HepG2 (cell line): ENCODE measurements around the gene HDAC10. TPM values are rescaled to one million over a fixed set of nuclear protein-coding genes. Genes with fewer than 3 reads are reported as not detected.

Experiments
- GABPB1 ChIP-seq: IDR thresholded peaks from 2 replicates; pipeline ENCODE4 v1.6.1; 2016; ENCODE audit warnings: mild to moderate bottlenecking, missing genetic modification reagents, moderate library complexity, missing compliant biosample characterization
- NAIF1 ChIP-seq: sonication (generic); formaldehyde crosslinking; IDR thresholded peaks from 2 replicates; pipeline ENCODE4 v1.5.0; 2020; ENCODE audit warnings: mild to moderate bottlenecking, missing genetic modification reagents, borderline replicate concordance
- NFIC ChIP-seq: IDR thresholded peaks from 2 replicates; pipeline ENCODE4 v1.6.1; 2012; ENCODE audit warnings: mild to moderate bottlenecking, low read length, inconsistent platforms
- ONECUT2 ChIP-seq: sonication (generic); formaldehyde crosslinking; IDR thresholded peaks from 2 replicates; pipeline ENCODE4 v1.4.0; 2020; ENCODE audit warnings: missing genetic modification reagents
- ZBTB20 ChIP-seq: sonication (generic); formaldehyde crosslinking; IDR thresholded peaks from 2 replicates; pipeline ENCODE4 v1.8.1; 2023; ENCODE audit warnings: missing genetic modification reagents, low read depth, mild to moderate bottlenecking, borderline replicate concordance
- ZNF253 ChIP-seq: sonication (generic); formaldehyde crosslinking; IDR thresholded peaks from 2 replicates; pipeline ENCODE4 v1.8.0; 2022; ENCODE audit warnings: mild to moderate bottlenecking, missing genetic modification reagents, borderline replicate concordance
- ZNF431 ChIP-seq: sonication (generic); formaldehyde crosslinking; IDR thresholded peaks from 2 replicates; pipeline ENCODE4 v1.9.0; 2022; ENCODE audit warnings: missing genetic modification reagents, low read depth, mild to moderate bottlenecking, borderline replicate concordance
- ZNF781 ChIP-seq: sonication (generic); formaldehyde crosslinking; IDR thresholded peaks from 2 replicates; pipeline ENCODE4 v1.5.1; 2020; ENCODE audit warnings: borderline replicate concordance, mild to moderate bottlenecking, missing genetic modification reagents; ENCODE audit errors: not compliant biosample characterization
- polyA plus RNA-seq, 8 experiments: library from polyadenylated mRNA; depleted of rRNA in 3 of 8; stranded (reverse) in 7 of 8; unstranded in 1 of 8; fragments of >200 nt; fragmentation: Illumina TruSeq in 4 of 8; extraction: Trizol in 4 of 8; gene quantifications; 2 replicates each; pipeline versions ENCODE4 v1.2.1 to v1.2.3, GENCODE V29; 2011 to 2016; ENCODE audit warnings: low read depth in 4 of 8, missing spikeins in 1 of 8, mixed read lengths in 1 of 8; ENCODE audit not compliant: insufficient read depth in 1 of 8
- total RNA-seq, 5 experiments: library from RNA; depleted of rRNA; stranded (reverse); fragments of >200 nt; fragmentation: Illumina TruSeq; extraction: Trizol; gene quantifications; 2 replicates each; pipeline ENCODE4 v1.2.3, GENCODE V29; 2016; ENCODE audit warnings: low read depth in 1 of 5
- TF ChIP-seq, protein P1 (sequence below): IDR thresholded peaks from 2 replicates; pipeline ENCODE4 v1.6.1; 2016; ENCODE audit warnings: control low read depth
- TF ChIP-seq, protein P2 (sequence below): IDR thresholded peaks from 2 replicates; pipeline ENCODE4 v1.6.1; 2016
- TF ChIP-seq, protein P3 (sequence below): sonication (generic); formaldehyde crosslinking; IDR thresholded peaks from 2 replicates; pipeline ENCODE4 v1.4.0; 2020; ENCODE audit warnings: missing genetic modification reagents
- TF ChIP-seq, protein P4 (sequence below): IDR thresholded peaks from 2 replicates; pipeline ENCODE4 v1.6.1; 2016; ENCODE audit warnings: low read depth, missing genetic modification reagents, missing compliant biosample characterization
- TF ChIP-seq, protein P5 (sequence below), 2 experiments: sonication (generic) in 1 of 2; formaldehyde crosslinking in 1 of 2; IDR thresholded peaks; 2 replicates each; pipeline versions ENCODE4 v1.6.1 to v1.9.0; 2014 to 2022; ENCODE audit warnings: antibody characterized with exemption in 1 of 2, borderline replicate concordance in 1 of 2, inconsistent platforms in 1 of 2, low read depth in 1 of 2, missing genetic modification reagents in 1 of 2

HDAC10 gene
- total and polyA plus RNA-seq, 2 of the 13 experiments (the other 11 are each of a cell fraction or from before 2014, with no cell fraction given) = 13.9 to 14.9 TPM

DNA sequence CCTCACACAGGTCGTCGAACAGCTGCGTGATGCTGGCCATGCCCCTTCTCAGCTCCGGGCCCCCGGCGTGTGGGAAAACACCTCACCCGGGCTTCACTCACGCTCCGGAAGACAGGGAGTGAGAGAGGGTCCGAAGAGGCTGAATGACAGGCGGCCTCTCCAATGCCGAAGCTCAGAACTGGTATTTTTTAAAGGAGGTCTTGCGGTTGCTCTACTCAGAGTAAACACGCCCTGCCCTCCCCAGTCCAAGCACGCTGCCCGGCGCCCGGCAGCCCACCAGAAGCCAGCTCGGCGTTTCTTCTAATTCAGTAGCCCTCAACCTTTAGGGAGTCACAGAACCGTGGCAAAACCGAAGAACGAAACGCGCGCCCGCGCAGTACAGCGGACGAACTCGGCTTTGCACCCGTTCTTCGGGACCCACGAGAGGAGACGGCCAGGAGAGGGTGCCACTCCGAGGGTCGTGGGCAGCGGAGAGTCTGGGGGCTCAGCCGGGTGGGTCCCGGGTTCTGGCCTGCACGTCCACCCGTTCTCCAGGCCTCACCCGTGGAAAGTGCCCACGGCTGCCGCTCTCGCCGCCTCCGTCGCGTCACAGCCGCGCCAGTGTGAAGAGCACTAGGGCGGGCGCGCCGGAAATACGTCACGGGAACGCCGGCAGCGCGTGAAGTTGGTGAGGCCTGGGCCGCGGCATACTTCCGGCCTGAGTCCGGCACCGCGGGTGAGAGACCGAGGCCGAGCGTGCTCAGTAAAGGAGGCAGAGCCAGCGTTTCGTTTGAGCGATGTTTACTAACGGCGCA lies 6.4 kb downstream of the HDAC10 start, which contains the start of gene TUBGCP6 (continued):
- TF ChIP-seq ZNF781 (CRISPR knock-in tag) = no peak
- TF ChIP-seq ZNF253 = no peak
- TF ChIP-seq, protein P1, sequence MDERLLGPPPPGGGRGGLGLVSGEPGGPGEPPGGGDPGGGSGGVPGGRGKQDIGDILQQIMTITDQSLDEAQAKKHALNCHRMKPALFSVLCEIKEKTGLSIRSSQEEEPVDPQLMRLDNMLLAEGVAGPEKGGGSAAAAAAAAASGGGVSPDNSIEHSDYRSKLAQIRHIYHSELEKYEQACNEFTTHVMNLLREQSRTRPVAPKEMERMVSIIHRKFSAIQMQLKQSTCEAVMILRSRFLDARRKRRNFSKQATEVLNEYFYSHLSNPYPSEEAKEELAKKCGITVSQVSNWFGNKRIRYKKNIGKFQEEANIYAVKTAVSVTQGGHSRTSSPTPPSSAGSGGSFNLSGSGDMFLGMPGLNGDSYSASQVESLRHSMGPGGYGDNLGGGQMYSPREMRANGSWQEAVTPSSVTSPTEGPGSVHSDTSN (CRISPR knock-in tag) = peak; percentile 81
- TF ChIP-seq NAIF1 = no peak
- no peak for TF ChIP-seq NFIC
- TF ChIP-seq ZBTB20 (CRISPR knock-in tag) = no peak
- peak; percentile 98 for TF ChIP-seq GABPB1 (CRISPR knock-in tag)
- TF ChIP-seq, protein P2, sequence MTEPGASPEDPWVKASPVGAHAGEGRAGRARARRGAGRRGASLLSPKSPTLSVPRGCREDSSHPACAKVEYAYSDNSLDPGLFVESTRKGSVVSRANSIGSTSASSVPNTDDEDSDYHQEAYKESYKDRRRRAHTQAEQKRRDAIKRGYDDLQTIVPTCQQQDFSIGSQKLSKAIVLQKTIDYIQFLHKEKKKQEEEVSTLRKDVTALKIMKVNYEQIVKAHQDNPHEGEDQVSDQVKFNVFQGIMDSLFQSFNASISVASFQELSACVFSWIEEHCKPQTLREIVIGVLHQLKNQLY (CRISPR knock-in tag) = peak; percentile 78; the same call in 1 of the 2 replicates
- TF ChIP-seq ZNF431 (CRISPR knock-in tag) = 0 out of 2 replicates have a peak, but pooled peaks have one; percentile 27
- TF ChIP-seq, protein P3, sequence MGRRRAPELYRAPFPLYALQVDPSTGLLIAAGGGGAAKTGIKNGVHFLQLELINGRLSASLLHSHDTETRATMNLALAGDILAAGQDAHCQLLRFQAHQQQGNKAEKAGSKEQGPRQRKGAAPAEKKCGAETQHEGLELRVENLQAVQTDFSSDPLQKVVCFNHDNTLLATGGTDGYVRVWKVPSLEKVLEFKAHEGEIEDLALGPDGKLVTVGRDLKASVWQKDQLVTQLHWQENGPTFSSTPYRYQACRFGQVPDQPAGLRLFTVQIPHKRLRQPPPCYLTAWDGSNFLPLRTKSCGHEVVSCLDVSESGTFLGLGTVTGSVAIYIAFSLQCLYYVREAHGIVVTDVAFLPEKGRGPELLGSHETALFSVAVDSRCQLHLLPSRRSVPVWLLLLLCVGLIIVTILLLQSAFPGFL (CRISPR knock-in tag) = no peak
- TF ChIP-seq, protein P4, sequence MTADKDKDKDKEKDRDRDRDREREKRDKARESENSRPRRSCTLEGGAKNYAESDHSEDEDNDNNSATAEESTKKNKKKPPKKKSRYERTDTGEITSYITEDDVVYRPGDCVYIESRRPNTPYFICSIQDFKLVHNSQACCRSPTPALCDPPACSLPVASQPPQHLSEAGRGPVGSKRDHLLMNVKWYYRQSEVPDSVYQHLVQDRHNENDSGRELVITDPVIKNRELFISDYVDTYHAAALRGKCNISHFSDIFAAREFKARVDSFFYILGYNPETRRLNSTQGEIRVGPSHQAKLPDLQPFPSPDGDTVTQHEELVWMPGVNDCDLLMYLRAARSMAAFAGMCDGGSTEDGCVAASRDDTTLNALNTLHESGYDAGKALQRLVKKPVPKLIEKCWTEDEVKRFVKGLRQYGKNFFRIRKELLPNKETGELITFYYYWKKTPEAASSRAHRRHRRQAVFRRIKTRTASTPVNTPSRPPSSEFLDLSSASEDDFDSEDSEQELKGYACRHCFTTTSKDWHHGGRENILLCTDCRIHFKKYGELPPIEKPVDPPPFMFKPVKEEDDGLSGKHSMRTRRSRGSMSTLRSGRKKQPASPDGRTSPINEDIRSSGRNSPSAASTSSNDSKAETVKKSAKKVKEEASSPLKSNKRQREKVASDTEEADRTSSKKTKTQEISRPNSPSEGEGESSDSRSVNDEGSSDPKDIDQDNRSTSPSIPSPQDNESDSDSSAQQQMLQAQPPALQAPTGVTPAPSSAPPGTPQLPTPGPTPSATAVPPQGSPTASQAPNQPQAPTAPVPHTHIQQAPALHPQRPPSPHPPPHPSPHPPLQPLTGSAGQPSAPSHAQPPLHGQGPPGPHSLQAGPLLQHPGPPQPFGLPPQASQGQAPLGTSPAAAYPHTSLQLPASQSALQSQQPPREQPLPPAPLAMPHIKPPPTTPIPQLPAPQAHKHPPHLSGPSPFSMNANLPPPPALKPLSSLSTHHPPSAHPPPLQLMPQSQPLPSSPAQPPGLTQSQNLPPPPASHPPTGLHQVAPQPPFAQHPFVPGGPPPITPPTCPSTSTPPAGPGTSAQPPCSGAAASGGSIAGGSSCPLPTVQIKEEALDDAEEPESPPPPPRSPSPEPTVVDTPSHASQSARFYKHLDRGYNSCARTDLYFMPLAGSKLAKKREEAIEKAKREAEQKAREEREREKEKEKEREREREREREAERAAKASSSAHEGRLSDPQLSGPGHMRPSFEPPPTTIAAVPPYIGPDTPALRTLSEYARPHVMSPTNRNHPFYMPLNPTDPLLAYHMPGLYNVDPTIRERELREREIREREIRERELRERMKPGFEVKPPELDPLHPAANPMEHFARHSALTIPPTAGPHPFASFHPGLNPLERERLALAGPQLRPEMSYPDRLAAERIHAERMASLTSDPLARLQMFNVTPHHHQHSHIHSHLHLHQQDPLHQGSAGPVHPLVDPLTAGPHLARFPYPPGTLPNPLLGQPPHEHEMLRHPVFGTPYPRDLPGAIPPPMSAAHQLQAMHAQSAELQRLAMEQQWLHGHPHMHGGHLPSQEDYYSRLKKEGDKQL (CRISPR knock-in tag) = no peak
- no peak for TF ChIP-seq ONECUT2 (CRISPR knock-in tag)
- TF ChIP-seq, protein P5, sequence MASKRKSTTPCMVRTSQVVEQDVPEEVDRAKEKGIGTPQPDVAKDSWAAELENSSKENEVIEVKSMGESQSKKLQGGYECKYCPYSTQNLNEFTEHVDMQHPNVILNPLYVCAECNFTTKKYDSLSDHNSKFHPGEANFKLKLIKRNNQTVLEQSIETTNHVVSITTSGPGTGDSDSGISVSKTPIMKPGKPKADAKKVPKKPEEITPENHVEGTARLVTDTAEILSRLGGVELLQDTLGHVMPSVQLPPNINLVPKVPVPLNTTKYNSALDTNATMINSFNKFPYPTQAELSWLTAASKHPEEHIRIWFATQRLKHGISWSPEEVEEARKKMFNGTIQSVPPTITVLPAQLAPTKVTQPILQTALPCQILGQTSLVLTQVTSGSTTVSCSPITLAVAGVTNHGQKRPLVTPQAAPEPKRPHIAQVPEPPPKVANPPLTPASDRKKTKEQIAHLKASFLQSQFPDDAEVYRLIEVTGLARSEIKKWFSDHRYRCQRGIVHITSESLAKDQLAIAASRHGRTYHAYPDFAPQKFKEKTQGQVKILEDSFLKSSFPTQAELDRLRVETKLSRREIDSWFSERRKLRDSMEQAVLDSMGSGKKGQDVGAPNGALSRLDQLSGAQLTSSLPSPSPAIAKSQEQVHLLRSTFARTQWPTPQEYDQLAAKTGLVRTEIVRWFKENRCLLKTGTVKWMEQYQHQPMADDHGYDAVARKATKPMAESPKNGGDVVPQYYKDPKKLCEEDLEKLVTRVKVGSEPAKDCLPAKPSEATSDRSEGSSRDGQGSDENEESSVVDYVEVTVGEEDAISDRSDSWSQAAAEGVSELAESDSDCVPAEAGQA (IDR thresholded peaks at IDR 0.05; ENCODE audit: low read depth) = peak; percentile 98
- TF ChIP-seq, protein P5 (CRISPR knock-in tag; IDR thresholded peaks at IDR 0.05; ENCODE audit: borderline replicate concordance) = no peak
